Fibroblast of the aortic adventitia (primary cell): Measurements from ENCODE around the gene CCER1. TPM values are rescaled to one million over a fixed set of nuclear protein-coding genes. Genes with fewer than 3 reads are reported as not detected.

Experiments used
- DNase-seq: peaks from one replicate; pipeline ENCODE4 v3.0.0-alpha.2; 2010; ENCODE audit warnings: low read depth
- H3K4me3 ChIP-seq: 2 replicates; pipeline ENCODE4 v1.5.1; 2011; ENCODE audit warnings: low read depth, mild to moderate bottlenecking, control low read depth, low read length, moderate library complexity
- total RNA-seq: library from RNA; depleted of rRNA; stranded (reverse); fragments of >200 nt; gene quantifications from 2 replicates; pipeline ENCODE4 v1.2.3, GENCODE V29; 2012; ENCODE audit warnings: low replicate concordance
- TF ChIP-seq, protein P1 (sequence below): IDR thresholded peaks from 2 replicates; pipeline ENCODE4 v1.5.1; 2011; ENCODE audit warnings: mild to moderate bottlenecking, low read length, control low read depth, inconsistent platforms; ENCODE audit not compliant: insufficient read depth

CCER1 gene
- total RNA-seq, 1 donor, result not detected

DNA sequence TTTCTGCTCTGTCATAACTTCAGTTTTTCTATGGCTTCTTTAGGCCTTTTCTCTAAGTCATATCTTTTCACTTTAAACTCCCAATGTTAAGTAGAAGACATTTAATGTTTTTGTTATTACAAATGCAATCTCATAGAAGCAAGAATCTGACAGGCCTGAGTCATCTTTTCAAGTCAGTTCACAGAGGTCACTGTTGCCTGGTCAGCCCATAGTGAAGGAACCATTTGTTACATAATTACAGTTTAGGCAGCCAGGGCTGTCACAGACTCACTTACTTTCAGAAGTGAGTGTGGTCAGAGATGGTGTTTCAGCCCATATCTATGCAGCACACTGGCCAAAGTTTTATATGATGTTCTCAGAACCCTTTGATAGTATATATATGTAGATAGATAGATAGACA is 46.5 kb downstream of the CCER1 start:
- TF ChIP-seq, protein P1, sequence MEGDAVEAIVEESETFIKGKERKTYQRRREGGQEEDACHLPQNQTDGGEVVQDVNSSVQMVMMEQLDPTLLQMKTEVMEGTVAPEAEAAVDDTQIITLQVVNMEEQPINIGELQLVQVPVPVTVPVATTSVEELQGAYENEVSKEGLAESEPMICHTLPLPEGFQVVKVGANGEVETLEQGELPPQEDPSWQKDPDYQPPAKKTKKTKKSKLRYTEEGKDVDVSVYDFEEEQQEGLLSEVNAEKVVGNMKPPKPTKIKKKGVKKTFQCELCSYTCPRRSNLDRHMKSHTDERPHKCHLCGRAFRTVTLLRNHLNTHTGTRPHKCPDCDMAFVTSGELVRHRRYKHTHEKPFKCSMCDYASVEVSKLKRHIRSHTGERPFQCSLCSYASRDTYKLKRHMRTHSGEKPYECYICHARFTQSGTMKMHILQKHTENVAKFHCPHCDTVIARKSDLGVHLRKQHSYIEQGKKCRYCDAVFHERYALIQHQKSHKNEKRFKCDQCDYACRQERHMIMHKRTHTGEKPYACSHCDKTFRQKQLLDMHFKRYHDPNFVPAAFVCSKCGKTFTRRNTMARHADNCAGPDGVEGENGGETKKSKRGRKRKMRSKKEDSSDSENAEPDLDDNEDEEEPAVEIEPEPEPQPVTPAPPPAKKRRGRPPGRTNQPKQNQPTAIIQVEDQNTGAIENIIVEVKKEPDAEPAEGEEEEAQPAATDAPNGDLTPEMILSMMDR, result no peak
- peak; percentile 87 for DNase-seq
- no peak overlapping the region for H3K4me3 ChIP-seq

DNA sequence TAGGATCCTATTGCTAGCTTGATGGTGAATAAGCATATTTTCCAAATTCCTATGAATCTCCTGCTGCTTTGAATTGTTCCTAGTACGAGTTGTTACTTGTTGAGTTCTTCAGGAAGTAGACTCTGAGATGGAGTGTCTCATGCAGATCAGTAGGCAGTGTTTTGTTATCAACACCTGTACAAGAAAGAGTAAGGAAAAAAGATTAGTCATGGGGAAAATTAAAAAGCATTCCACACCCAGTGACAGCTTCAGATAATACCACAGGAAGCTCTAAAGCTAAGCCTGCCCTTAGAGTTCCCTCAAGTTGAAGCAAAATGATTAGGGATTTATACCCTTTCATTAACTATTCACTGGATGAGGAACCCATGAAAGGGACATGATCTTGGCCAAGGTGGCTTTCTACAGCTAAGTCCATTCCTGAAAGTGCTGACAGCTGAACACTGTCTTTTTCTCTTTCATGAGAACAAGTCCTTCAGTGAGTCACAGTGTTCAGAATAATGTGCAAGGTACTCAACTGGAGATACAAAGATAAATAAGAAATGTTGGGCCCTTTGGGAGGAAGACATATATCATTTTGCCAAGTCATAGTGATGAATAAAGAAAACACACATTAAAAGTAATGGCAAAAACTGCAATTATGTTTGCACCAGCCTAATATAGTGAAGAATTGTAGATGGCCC is 49.1 kb downstream of the CCER1 start:
- H3K4me3 ChIP-seq, result no peak overlapping the region
- TF ChIP-seq, protein P1, result no peak
- DNase-seq, result peak; percentile 43

DNA sequence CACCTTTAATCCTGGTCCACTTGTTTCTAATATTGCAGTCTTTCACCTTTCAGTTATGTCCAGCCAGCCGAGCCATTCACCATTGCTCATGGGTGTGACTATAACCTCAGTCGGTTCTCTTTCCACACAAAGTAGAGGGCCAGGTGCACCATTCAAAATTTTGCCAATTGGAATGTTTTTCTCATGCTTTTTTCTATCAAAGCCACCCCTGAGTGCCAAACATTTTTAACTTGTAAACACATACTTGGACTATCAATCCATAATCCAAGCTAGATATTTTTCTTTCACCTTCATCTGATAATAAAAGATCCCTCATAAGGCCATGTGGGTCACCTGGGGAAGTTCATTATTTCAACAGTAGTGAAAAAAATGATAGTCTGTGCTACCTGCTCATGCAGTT is 52.4 kb downstream of the CCER1 start:
- TF ChIP-seq, protein P1, result no peak
- H3K4me3 ChIP-seq, result no peak overlapping the region
- no peak for DNase-seq

Other genes starting within 250 kb of the CCER1 start
- not detected in 2 replicates for gene EPYC, start 49.8 kb upstream of the CCER1 start, total RNA-seq
- gene KERA, start 102.8 kb upstream of the CCER1 start, total RNA-seq, result not detected in 2 replicates
- 88.8 and 582 TPM in 2 replicates for gene LUM, start 156.3 kb upstream of the CCER1 start, total RNA-seq
- gene DCN, start 227.6 kb upstream of the CCER1 start, total RNA-seq, result 1,482 and 2,298 TPM in 2 replicates